A549 (cell line): ENCODE data around the gene SUN1. TPM values are rescaled to one million over a fixed set of nuclear protein-coding genes. Genes with fewer than 3 reads are reported as not detected.
A peak's percentile ranks its signal among the peaks of the same experiment; 100 is the strongest.

Experiments
- ATAC-seq, 2 experiments: fragments of 200-7000 bp in 1 of 2; fragments of >200 bp in 1 of 2; cut with Nextera tagmentation in 1 of 2; cut with Tn5 transposase in 1 of 2; 3 replicates each; pipeline versions ENCODE4 v1.8.0 to v1.9.1; 2018 to 2020; ENCODE audit warnings: mild to moderate bottlenecking in 1 of 2, moderate library complexity in 1 of 2
- CTCF ChIA-PET: fragments of 300-600 bp; sonication (Branson Sonifier 250); formaldehyde crosslinking; extraction: SDS; loops from one replicate; lab custom pipeline; 2021; ENCODE audit warnings: antibody characterized with exemption, inconsistent platforms; lab: Yijun Ruan, JAX
- POLR2A ChIA-PET: fragments of 350-600 bp; formaldehyde crosslinking; extraction: SDS; loops from one replicate; lab custom pipeline; 2021; ENCODE audit warnings: antibody characterized with exemption, inconsistent platforms; lab: Yijun Ruan, JAX
- DNase-seq, 2 experiments: peaks; one replicate each; pipeline versions ENCODE4 v3.0.0 to v3.0.0-alpha.2; 2011 to 2016; ENCODE audit warnings: low read depth in 1 of 2, low spot score in 1 of 2
- FAIRE-seq: peaks from 2 replicates; lab custom pipeline; 2011; peaks lifted over from hg19 to GRCh38; lab: Jason Lieb, UNC
- H3K27ac ChIP-seq, 2 experiments: fragments of >200 bp; sonication (Bioruptor Twin); formaldehyde crosslinking; 3 replicates each; pipeline ENCODE4 v1.5.1; 2016 to 2017
- H3K4me1 ChIP-seq: fragments of >200 bp; sonication (Bioruptor Twin); formaldehyde crosslinking; 3 replicates; pipeline ENCODE4 v1.6.1; 2016
- H3K4me2 ChIP-seq: fragments of >200 bp; sonication (Bioruptor Twin); formaldehyde crosslinking; 3 replicates; pipeline ENCODE4 v1.6.1; 2016
- H3K4me3 ChIP-seq: fragments of >200 bp; sonication (Bioruptor Twin); formaldehyde crosslinking; 3 replicates; pipeline ENCODE4 v1.5.1; 2016
- H3K9me3 ChIP-seq: fragments of >200 bp; sonication (Bioruptor Twin); formaldehyde crosslinking; 3 replicates; pipeline ENCODE4 v1.6.1; 2016
- BCL3 ChIP-seq: fragments of >200 bp; sonication (Bioruptor Twin); formaldehyde crosslinking; IDR thresholded peaks from 3 replicates; pipeline ENCODE4 v1.6.1; 2016
- CBX8 ChIP-seq: fragments of 200-600 bp; sonication (generic); IDR thresholded peaks from 2 replicates; pipeline ENCODE4 v1.6.1; 2016
- EHF ChIP-seq: fragments of 250-450 bp; sonication (Bioruptor Pico); IDR thresholded peaks from 2 replicates; pipeline ENCODE4 v1.5.0; 2020; ENCODE audit warnings: mild to moderate bottlenecking
- EP300 ChIP-seq, 2 experiments: fragments of >200 bp; sonication (Bioruptor Twin); formaldehyde crosslinking; IDR thresholded peaks; 2 replicates in 1 of 2; 3 replicates in 1 of 2; pipeline ENCODE4 v1.6.1; 2016 to 2017
- FOSB ChIP-seq: fragments of 250-450 bp; sonication (Bioruptor Pico); IDR thresholded peaks from 2 replicates; pipeline ENCODE4 v1.5.0; 2020; ENCODE audit warnings: mild to moderate bottlenecking, moderate library complexity
- HDAC2 ChIP-seq: fragments of 200-600 bp; sonication (generic); IDR thresholded peaks from 2 replicates; pipeline ENCODE4 v1.6.1; 2016
- HES2 ChIP-seq: fragments of >200 bp; sonication (Bioruptor Twin); formaldehyde crosslinking; IDR thresholded peaks from 2 replicates; pipeline ENCODE4 v1.6.1; 2016
- HEYL ChIP-seq: fragments of 250-450 bp; sonication (Bioruptor Pico); IDR thresholded peaks from 2 replicates; pipeline ENCODE4 v1.8.0; 2021; ENCODE audit warnings: mild to moderate bottlenecking, moderate library complexity
- HMGXB4 ChIP-seq: fragments of 250-450 bp; sonication (Bioruptor Pico); IDR thresholded peaks from 2 replicates; pipeline ENCODE4 v1.5.0; 2021; ENCODE audit warnings: mild to moderate bottlenecking, moderate library complexity, borderline replicate concordance
- JUNB ChIP-seq: fragments of >200 bp; sonication (Bioruptor Twin); formaldehyde crosslinking; IDR thresholded peaks from 2 replicates; pipeline ENCODE4 v1.6.1; 2016
- KDM1A ChIP-seq: fragments of 200-600 bp; sonication (generic); IDR thresholded peaks from 2 replicates; pipeline ENCODE4 v1.6.1; 2016; ENCODE audit warnings: low read depth, mild to moderate bottlenecking
- NPAS2 ChIP-seq: fragments of 250-450 bp; sonication (Bioruptor Pico); IDR thresholded peaks from 2 replicates; pipeline ENCODE4 v1.8.0; 2022; ENCODE audit warnings: mild to moderate bottlenecking, moderate library complexity, borderline replicate concordance
- PBX3 ChIP-seq: IDR thresholded peaks from 2 replicates; pipeline ENCODE4 v1.6.1; 2012
- REST ChIP-seq: fragments of 200-600 bp; sonication (generic); IDR thresholded peaks from 2 replicates; pipeline ENCODE4 v1.6.1; 2016; ENCODE audit warnings: antibody characterized with exemption, mild to moderate bottlenecking, moderate library complexity
- TP53 ChIP-seq: fragments of 250-450 bp; sonication (Bioruptor Pico); IDR thresholded peaks from 2 replicates; pipeline ENCODE4 v1.5.0; 2021; ENCODE audit warnings: mild to moderate bottlenecking, moderate library complexity
- ZFP36 ChIP-seq: fragments of 450-650 bp; IDR thresholded peaks from 2 replicates; pipeline ENCODE4 v1.6.1; 2014; ENCODE audit warnings: borderline replicate concordance; ENCODE audit not compliant: partially characterized antibody
- ZNF302 ChIP-seq: fragments of 250-450 bp; sonication (Bioruptor Pico); IDR thresholded peaks from 2 replicates; pipeline ENCODE4 v1.9.0; 2021; ENCODE audit warnings: inconsistent platforms, mild to moderate bottlenecking, moderate library complexity
- WGBS: methylation state at CpG from one replicate; pipeline ENCODE4 v1.1.6; 2017; ENCODE audit errors: missing lambda C conversion rate; 5-methylcytosine and 5-hydroxymethylcytosine counted together
- polyA plus RNA-seq, 4 experiments: library from polyadenylated mRNA; depleted of rRNA in 3 of 4; stranded (reverse); fragments of >200 nt; fragmentation: RNase III in 1 of 4; extraction: RNeasy Plus Mini Kit Qiagen cat#74134 plus additional on column Dnase treatment in 1 of 4; gene quantifications; 2 replicates in 3 of 4; 3 replicates in 1 of 4; pipeline ENCODE4 v1.2.3, GENCODE V29; 2011 to 2017
- TF ChIP-seq, protein P1 (sequence below): fragments of 450-650 bp; IDR thresholded peaks from 2 replicates; pipeline ENCODE4 v1.6.1; 2014; ENCODE audit warnings: antibody characterized with exemption

Gene SUN1
- polyA plus RNA-seq, 2 of the 4 experiments (the other 2 are of a cell fraction): 60.7 to 130 TPM

DNA sequence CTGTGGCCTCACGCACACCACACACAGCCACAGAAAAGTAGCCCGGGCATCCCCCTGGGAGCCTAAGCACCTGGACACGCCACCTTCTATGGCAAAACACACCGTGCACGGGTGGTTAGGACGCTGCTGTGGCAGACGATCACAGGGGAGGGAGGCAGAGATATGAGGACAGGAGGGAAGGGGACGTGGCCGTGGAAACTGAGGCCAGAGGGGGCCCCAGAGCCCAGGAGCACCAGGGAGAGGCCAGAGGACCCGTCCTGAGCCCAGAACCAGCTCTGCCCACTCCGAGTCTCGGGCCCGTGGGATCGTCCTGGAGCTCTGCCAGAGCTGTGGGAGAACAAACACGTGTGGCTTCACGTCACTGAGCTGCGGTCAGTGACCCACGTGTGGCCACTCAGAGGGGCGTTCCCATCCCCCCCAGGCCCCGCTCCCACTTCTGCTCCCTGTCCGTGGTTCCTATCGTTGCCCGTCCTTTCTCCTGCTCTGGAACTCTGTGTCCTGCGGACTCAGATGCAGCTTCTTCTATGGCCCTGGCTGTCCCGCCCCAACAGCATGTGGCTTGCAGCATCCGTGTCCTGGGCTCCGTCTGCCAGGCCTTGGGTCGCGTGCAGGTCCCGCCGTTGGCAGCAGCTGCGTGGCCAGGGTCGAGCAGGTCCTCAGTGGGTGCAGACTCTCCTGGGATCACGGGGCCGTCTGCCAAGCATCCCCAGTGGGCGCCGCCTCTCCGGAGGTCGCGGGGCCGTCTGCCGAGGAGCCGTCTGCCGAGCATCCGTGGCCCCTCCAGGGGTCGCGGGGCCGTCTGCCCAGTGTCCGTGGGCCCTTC, 75.1 kb downstream of the SUN1 start:
- peak; percentile 6 to 22; a peak in 5 of 6 replicates for ATAC-seq
- CTCF ChIA-PET: interaction anchor here (0.6 to 3.8 kb wide), 21 partner anchors 10 to 269 kb away, joined by 3 to 37 read pairs (median 4); partner anchors contain the start of gene COX19
- POLR2A ChIA-PET: no interaction called here

GRCh38 chr7:908159-908581, 75.9 kb downstream of the SUN1 start:
- POLR2A ChIA-PET: no interaction called here
- FAIRE-seq: no peak
- WGBS: 66% methylated on average over 8 of the region's 12 CpGs

More for the DNA sequence above, 75.1 kb downstream of the SUN1 start:
- Histone ChIP-seq H3K4me3 (no peak overlapping the region), H3K9me3 (no peaks in the 10 kb centered on the region), H3K4me2 (no peak overlapping the region), H3K27ac (no peak overlapping the region), H3K4me1 (peaks cover 11% of the 10 kb centered on the region)
- TF ChIP-seq CBX8 (no peak), KDM1A (no peak), REST (no peak), JUNB (no peak), ZNF302 (CRISPR knock-in tag) (no peak), TP53 (CRISPR knock-in tag) (no peak), NPAS2 (CRISPR knock-in tag) (no peak), HDAC2 (no peak), FOSB (no peak), HES2 (no peak)
- TF ChIP-seq, protein P1, sequence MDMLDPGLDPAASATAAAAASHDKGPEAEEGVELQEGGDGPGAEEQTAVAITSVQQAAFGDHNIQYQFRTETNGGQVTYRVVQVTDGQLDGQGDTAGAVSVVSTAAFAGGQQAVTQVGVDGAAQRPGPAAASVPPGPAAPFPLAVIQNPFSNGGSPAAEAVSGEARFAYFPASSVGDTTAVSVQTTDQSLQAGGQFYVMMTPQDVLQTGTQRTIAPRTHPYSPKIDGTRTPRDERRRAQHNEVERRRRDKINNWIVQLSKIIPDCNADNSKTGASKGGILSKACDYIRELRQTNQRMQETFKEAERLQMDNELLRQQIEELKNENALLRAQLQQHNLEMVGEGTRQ: no peak
- DNase-seq (peak in 1 of 2 experiments; percentile 39), FAIRE-seq (no peak)
- WGBS: 66% methylated on average over 28 of the region's 49 CpGs

More at GRCh38 chr7:908159-908581, 75.9 kb downstream of the SUN1 start:
- H3K27ac ChIP-seq: no peak overlapping the region
- peak overlapping the region; percentile 64; the same call in 1 of the 3 replicates for H3K4me2 ChIP-seq
- ATAC-seq: peak; percentile 18 to 25
- no peak for DNase-seq
- CTCF ChIA-PET: interaction anchor here (0.6 to 3.8 kb wide), 30 partner anchors 8 to 269 kb away, joined by 3 to 40 read pairs (median 4); partner anchors contain the start of genes ADAP1 and COX19
- peaks cover 11% of the 10 kb centered on the region for H3K4me1 ChIP-seq
- H3K9me3 ChIP-seq: no peaks in the 10 kb centered on the region
- no peak for TF ChIP-seq PBX3
- TF ChIP-seq HEYL (CRISPR knock-in tag): no peak
- TF ChIP-seq EHF (CRISPR knock-in tag): no peak
- no peak for TF ChIP-seq JUNB
- TF ChIP-seq EP300 (IDR thresholded peaks at IDR 0.05): no peak
- TF ChIP-seq BCL3: no peak
- no peak for TF ChIP-seq HMGXB4 (CRISPR knock-in tag)
- TF ChIP-seq ZFP36: no peak
- no peak for TF ChIP-seq TP53 (CRISPR knock-in tag)
- H3K4me3 ChIP-seq: no peak overlapping the region
